ENCODE data around the gene NAV1.
"Not testable (repeated sequence)": the region's sequence is repeated elsewhere in the genome, so short reads cannot be mapped to it uniquely, and the experiment has no call there.

The NAV1 gene

GRCh38 chr1:201575912-201576311 is 37.0 kb downstream of the NAV1 start:
- no peak overlapping the region for H3K27ac ChIP-seq
- DNase-seq = no peak
- TF ChIP-seq, protein P1, sequence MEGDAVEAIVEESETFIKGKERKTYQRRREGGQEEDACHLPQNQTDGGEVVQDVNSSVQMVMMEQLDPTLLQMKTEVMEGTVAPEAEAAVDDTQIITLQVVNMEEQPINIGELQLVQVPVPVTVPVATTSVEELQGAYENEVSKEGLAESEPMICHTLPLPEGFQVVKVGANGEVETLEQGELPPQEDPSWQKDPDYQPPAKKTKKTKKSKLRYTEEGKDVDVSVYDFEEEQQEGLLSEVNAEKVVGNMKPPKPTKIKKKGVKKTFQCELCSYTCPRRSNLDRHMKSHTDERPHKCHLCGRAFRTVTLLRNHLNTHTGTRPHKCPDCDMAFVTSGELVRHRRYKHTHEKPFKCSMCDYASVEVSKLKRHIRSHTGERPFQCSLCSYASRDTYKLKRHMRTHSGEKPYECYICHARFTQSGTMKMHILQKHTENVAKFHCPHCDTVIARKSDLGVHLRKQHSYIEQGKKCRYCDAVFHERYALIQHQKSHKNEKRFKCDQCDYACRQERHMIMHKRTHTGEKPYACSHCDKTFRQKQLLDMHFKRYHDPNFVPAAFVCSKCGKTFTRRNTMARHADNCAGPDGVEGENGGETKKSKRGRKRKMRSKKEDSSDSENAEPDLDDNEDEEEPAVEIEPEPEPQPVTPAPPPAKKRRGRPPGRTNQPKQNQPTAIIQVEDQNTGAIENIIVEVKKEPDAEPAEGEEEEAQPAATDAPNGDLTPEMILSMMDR (IDR thresholded peaks at IDR 0.05; ENCODE audit: low read depth, low read length) = no peak
- H3K4me3 ChIP-seq (ENCODE audit: low read depth, low read length) = no peak overlapping the region
- no peaks in the 10 kb centered on the region for H3K36me3 ChIP-seq
- H3K27me3 ChIP-seq (ENCODE audit: insufficient read depth, low read depth, severe bottlenecking) = no peaks in the 10 kb centered on the region
- H3K9me3 ChIP-seq (ENCODE audit: severe bottlenecking) = no peaks in the 10 kb centered on the region

GRCh38 chr1:201576914-201577313 is 38.0 kb downstream of the NAV1 start:
- DNase-seq = no peak
- no peak overlapping the region for H3K4me3 ChIP-seq (ENCODE audit: low read depth, low read length)
- TF ChIP-seq, protein P1 (IDR thresholded peaks at IDR 0.05; ENCODE audit: low read depth, low read length) = no peak
- no peaks in the 10 kb centered on the region for H3K36me3 ChIP-seq
- no peaks in the 10 kb centered on the region for H3K27me3 ChIP-seq (ENCODE audit: insufficient read depth, low read depth, severe bottlenecking)
- no peak overlapping the region for H3K27ac ChIP-seq
- H3K9me3 ChIP-seq (ENCODE audit: severe bottlenecking) = no peaks in the 10 kb centered on the region

GRCh38 chr1:201578008-201578888 is 39.3 kb downstream of the NAV1 start:
- TF ChIP-seq, protein P1 (IDR thresholded peaks at IDR 0.05; ENCODE audit: low read depth, low read length) = no peak
- H3K9me3 ChIP-seq (ENCODE audit: severe bottlenecking) = no peaks in the 10 kb centered on the region

GRCh38 chr1:201581371-201581770 is 42.4 kb downstream of the NAV1 start:
- not testable (repeated sequence) for H3K4me3 ChIP-seq (ENCODE audit: low read depth, low read length); H3K36me3 ChIP-seq; H3K9me3 ChIP-seq (ENCODE audit: severe bottlenecking); H3K27ac ChIP-seq; H3K27me3 ChIP-seq (ENCODE audit: insufficient read depth, low read depth, severe bottlenecking)
- DNase-seq = peak; percentile 60

More at GRCh38 chr1:201578008-201578888, 39.3 kb downstream of the NAV1 start:
- no peak for DNase-seq
- H3K27ac ChIP-seq = no peak overlapping the region
- H3K4me3 ChIP-seq (ENCODE audit: low read depth, low read length) = no peak overlapping the region
- no peaks in the 10 kb centered on the region for H3K27me3 ChIP-seq (ENCODE audit: insufficient read depth, low read depth, severe bottlenecking)
- H3K36me3 ChIP-seq = no peaks in the 10 kb centered on the region

DNA sequence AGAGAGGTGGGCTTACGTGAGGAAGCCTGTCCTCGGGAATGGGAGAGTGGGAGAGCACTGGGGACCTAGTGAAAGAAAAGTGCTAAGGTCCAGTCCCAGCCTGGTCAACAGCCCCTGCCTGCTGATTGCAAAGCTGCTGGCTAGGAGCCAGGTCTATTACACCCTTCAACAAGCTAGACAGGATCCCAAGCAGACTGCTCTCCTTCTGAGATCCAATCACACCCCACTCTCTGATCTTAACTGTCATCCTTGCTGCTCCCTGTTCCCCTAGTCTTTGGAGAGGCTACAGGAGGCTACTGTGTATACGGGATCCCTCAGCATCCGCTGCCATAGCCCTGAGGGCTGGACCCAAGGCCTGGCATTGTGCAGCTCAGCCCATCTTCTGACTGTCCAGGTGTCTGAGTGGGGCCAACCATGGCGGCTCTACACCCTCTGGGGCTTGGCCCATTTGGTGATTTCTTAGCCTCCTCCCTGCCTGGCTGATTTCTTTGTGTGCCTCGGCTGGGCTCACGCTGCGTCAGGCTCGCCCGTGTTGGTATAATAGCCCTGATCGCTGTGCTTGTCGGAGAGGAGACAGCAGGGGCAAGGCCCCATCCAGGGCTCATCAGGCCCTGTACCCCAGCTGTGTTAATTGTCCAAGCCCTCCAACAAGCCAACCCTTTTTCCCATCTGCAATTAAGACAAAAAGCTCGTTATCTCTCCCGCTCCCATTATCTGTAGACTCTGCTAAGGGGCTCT is 43.9 kb downstream of the NAV1 start:
- no peak for DNase-seq
- Histone ChIP-seq H3K27ac (no peak overlapping the region), H3K27me3 (ENCODE audit: insufficient read depth, low read depth, severe bottlenecking) (no peaks in the 10 kb centered on the region), H3K36me3 (no peaks in the 10 kb centered on the region), H3K4me3 (ENCODE audit: low read depth, low read length) (no peak overlapping the region), H3K9me3 (ENCODE audit: severe bottlenecking) (no peaks in the 10 kb centered on the region)
- TF ChIP-seq, protein P1 (IDR thresholded peaks at IDR 0.05; ENCODE audit: low read depth, low read length) = no peak

- H3K27me3 ChIP-seq (ENCODE audit: insufficient read depth, low read depth, severe bottlenecking) = no peaks in the 10 kb centered on the region
- no peak overlapping the region for H3K4me3 ChIP-seq (ENCODE audit: low read depth, low read length)
- TF ChIP-seq, protein P1 (IDR thresholded peaks at IDR 0.05; ENCODE audit: low read depth, low read length) = no peak
- H3K27ac ChIP-seq = no peak overlapping the region
- H3K9me3 ChIP-seq (ENCODE audit: severe bottlenecking) = no peaks in the 10 kb centered on the region
- DNase-seq = no peak
- no peaks in the 10 kb centered on the region for H3K36me3 ChIP-seq
Measured at GRCh38 chr1:201583663-201584062, 44.7 kb downstream of the NAV1 start.
